ENCODE results near the gene PAX5.

PAX5 gene

DNA sequence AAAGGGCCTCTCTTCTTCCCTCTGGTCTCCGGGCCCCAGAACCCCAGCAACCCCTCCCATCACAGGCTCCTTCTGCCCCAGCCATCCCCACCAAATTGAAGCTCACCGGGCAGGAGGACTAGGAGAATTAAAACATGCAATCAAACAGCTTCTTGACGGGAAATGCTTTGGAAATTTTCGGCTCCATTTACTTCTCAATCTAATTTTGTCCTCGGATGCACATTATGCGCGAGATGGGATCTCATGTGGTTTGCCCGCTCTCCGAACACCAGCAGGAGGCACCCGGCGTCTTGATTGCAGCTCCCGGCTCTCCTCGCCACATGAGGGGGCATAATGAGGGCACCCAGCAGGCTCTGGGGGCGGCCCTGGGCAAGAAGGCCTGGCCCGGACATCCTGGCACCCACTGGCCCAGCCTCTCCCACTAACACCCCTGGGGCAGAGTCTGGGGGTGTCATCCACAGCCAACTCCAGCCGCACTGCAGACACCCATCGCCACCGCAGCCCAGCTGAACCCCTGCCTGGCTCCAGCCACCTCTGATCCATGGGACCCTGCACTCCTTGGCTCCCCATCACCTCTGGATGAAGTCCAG is 135.5 kb downstream of the PAX5 start:
- DNase-seq = no peak

DNA sequence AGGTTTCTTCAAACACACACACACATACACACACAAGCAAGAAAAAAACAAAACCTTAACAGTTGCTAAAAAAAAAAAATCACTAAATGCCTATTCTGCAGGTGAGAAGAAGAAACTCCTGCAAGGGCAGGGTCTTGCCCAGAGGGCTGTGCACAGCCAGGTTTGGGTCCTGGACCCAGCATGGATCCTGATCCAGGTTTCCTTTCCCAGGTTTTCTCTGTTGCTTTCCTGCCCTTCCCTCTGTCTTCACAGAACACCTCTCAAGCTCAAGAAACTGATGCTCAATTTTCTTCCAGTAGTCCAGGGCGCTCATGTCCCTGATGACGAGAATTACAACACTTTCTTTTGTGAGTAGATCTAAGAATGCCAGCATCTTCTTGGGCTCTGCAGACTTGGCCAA is 136.6 kb downstream of the PAX5 start:
- no peak for DNase-seq

DNA sequence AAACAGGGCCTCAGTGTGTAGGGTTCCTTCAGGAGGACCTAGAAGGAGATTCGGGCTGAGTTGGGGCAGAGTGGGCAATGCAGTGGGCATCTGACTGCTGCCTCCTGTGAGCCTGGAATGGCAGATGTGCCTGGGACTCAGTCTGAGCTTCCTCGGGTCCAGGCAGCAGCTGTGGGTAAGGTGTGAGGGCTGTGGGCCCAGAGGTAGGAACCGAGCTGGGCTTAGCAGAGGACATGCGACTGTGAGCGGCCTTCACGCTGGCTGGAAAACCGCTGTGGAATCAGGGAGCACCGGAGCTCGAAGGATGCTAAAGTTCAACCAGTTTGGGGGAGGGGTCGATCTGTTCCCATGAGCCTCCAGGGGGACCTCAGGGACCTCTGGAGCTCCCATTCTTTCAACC is 137.0 kb downstream of the PAX5 start:
- no peak for DNase-seq

DNA sequence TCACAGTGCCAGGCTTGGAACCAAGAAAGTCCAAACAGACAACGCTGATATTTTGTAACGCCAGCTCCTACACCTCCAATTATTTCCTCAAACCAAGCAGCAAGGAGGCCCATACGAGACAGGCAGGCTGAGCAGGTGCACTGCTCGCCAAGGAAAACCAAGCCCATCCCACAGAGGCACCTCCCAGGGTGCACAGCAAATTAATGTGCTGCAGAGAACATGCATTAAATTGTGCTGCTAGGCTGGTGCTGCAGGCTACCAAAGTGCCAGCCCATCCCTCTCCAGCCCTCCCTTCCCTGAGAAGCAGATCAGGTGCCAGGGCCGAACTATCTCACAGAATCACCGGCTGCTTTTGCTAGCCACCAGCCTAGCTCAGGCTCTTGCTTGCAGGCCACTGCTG is 137.8 kb downstream of the PAX5 start:
- DNase-seq = no peak

DNA sequence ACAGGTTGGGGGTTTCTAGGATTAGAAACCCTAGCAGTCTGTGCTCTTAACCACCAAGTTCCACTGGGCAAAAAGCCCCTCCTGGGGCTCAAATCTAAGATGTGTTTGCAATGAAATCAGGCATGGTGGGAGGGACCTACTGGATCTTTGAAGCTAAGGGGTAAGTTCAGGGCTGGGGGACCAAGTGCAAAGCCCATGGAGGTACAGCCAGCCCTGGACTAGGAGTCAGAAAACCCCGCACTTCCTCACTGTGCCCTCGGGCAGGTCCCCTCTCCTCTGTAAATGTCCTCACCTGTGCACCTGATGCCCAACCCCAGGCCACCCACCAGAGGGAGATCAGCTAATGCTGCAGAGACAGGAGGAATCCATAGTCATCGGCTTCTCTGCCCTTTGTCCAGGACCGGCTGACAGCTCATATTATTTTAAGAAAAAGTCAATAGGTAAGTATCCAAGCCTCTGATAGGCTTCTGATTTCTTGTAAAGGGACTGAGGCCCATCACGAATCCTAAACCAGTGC is 138.3 kb downstream of the PAX5 start:
- DNase-seq = no peak

- DNase-seq = no peak
These were observed 139.3 kb downstream of the PAX5 start for GRCh38 chr9:36894695-36895310.

DNA sequence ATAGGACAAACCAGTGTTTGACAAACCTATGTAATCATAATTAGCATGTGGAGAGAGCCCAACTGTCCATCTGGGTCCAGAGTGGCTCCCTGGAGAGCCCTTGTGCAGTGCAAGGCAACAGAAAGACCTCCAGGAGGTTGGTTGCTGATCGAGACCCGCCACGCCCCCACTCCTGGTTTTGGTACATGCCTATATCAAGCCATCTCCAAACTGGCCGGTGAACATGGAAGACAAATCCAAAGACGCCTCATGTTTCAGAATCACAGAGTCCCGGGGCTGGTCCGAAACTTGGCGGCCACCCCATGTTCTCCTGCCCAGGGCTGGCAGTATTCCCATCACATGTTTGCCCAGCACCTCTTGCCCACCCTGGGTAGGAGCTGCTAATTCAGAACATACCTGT is 140.2 kb downstream of the PAX5 start:
- DNase-seq = no peak

GRCh38 chr9:36893184-36893583 is 140.9 kb downstream of the PAX5 start:
- DNase-seq = no peak

DNA sequence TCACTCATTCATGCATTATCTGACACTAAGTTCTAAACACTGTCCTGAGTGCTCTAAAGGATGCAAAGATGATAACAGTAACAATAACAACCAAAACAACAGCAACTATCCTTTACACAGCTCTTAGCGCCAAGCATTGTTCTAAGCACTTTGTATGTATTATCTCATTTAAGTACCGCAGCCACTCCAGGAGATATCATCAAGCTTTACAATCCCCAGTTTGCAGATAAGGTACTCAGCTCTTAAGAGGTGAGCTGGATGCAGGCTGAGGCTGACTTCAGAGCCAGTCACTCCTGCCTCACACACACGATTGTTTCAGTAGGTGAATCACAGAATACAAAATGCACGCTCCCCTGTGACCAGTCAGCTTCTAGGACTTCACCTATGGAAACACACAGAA is 141.8 kb downstream of the PAX5 start:
- no peak for DNase-seq

GRCh38 chr9:36891341-36891811 is 142.7 kb downstream of the PAX5 start:
- DNase-seq = no peak

DNA sequence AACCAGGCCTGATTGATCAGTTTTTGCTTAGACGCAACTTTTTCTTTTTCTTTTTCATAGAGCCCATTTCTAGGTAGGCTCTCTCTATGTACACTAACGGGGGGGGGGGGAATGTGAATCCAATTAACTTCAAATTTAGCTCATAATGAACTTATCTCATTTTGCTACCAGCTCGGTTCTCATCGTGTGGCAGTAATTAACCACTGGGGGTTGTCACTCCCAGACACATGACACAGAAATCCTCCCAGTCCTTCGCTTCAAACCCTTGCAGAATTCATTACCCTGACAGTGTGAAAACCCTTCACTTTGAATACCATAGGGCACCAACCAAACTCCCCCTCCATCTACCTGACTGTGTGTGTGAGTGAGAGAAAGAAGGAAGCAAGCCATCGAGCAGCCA is 144.2 kb downstream of the PAX5 start:
- DNase-seq = no peak

GRCh38 chr9:36888551-36888950 is 145.5 kb downstream of the PAX5 start:
- no peak for DNase-seq

DNA sequence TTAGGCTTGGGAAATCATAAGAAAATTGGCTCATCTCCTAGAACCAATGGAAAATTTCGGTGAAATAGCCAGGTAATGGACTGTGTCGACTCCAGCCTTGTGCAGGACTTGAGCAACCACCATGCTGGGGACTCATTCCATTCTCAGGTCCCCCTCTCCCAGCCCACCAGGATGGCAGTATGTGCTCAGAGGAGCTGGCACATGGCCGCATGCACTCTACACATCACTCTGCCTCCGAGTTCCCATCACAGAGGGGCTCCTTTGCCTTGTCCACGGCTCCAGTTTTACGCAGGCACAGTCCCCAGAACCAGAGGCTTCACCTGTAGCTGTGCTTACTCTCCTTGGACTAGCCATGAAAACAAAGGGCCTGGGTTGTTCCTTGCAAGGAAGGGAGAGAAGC is 149.3 kb downstream of the PAX5 start:
- no peak for DNase-seq

DNA sequence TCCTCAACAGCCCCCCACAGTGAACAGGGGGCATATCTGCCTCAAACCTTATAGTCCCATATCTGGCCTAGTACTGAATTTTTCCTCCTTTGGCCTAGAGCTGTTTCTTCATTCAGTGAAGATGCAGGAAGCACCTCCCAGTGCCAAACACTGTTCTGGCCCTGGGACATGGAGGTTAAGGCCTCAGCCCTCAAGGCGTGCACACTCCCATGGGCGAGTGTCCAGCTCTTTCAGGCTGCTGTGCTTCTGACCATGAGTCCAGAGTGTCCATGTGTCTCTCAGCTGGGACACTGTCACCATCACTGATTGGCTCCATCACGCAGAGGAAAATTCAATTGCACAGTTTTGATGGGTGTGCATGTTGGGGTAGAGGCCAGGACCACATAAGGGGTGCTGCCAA is 151.5 kb downstream of the PAX5 start:
- no peak for DNase-seq

- DNase-seq = no peak
These were observed 152.2 kb downstream of the PAX5 start for GRCh38 chr9:36881743-36882441.

GRCh38 chr9:36881316-36881715 is 152.8 kb downstream of the PAX5 start:
- no peak for DNase-seq

GRCh38 chr9:36880075-36880474 is 154.0 kb downstream of the PAX5 start:
- DNase-seq = no peak

GRCh38 chr9:36878986-36879982 is 154.8 kb downstream of the PAX5 start:
- no peak for DNase-seq

- no peak for DNase-seq
These were observed 156.8 kb downstream of the PAX5 start for GRCh38 chr9:36877239-36877638.

DNA sequence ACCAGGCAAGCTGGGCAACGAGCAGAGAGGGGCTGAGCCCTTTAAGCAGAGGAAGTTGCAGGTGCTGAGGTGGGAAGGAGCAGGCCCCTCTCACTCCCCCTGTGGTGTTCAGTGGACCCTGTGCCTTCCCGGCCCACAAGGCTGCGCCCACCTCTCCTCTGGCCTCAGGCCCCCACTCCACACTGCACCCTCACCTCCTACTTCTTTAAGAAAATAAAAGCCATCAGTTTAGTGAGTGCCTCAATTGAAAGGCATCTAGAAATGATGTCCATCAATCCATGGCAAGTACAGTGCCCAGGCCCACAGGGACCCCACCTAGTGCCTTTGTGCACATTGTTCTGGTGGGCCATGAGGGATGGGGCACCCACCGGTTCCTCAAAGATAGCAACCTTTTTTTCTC is 158.0 kb downstream of the PAX5 start:
- no peak for DNase-seq

GRCh38 chr9:36874921-36875320 is 159.1 kb downstream of the PAX5 start:
- DNase-seq = peak; percentile 27 to 52

- no peak for DNase-seq
These were observed 159.8 kb downstream of the PAX5 start for GRCh38 chr9:36874261-36874660.
